OCI-LY7 (cell line): ENCODE measurements around the gene ARHGAP28.

ENCODE experiments used
- CTCF ChIP-seq: fragments of 200-600 bp; sonication (generic); conservative IDR thresholded peaks from 2 replicates; pipeline ENCODE4 v1.5.1; 2014; ENCODE audit warnings: mild to moderate bottlenecking, antibody characterized with exemption, low read length, moderate library complexity, mixed read lengths
- EZH2phosphoT487 ChIP-seq: fragments of 200-600 bp; sonication (generic); IDR thresholded peaks from 2 replicates; pipeline ENCODE4 v1.6.1; 2018; ENCODE audit warnings: low read depth, borderline replicate concordance, mild to moderate bottlenecking, mixed run types, antibody characterized with exemption, low read length, moderate library complexity, mixed read lengths

GRCh38 chr18:6942742-6943141, 213.2 kb downstream of the ARHGAP28 start:
- TF ChIP-seq CTCF (no peak), EZH2phosphoT487 (no peak)
